OCI-LY1 (cell line): ENCODE data around the gene CARMIL1.

ENCODE experiments used
- H2AFZ ChIP-seq: fragments of 200-600 bp; sonication (generic), shearing (Covaris generic); 2 replicates; pipeline ENCODE4 v1.6.0; 2014; ENCODE audit warnings: antibody characterized with exemption, mild to moderate bottlenecking, low read length
- H3F3A ChIP-seq: fragments of 200-600 bp; sonication (generic), shearing (Covaris generic); 2 replicates; pipeline ENCODE4 v1.6.0; 2014; ENCODE audit warnings: mild to moderate bottlenecking, antibody characterized with exemption, low read length, moderate library complexity; ENCODE audit not compliant: insufficient read depth
- H3K27ac ChIP-seq: fragments of 200-600 bp; sonication (generic); 2 replicates; pipeline ENCODE4 v1.5.1; 2014; ENCODE audit warnings: low read length, mixed run types, mild to moderate bottlenecking, low read depth; ENCODE audit not compliant: poor library complexity, severe bottlenecking
- H3K27me3 ChIP-seq: fragments of 200-600 bp; sonication (generic); 2 replicates; pipeline ENCODE4 v1.6.0; 2014; ENCODE audit warnings: antibody characterized with exemption, mild to moderate bottlenecking, low read length, moderate library complexity; ENCODE audit not compliant: insufficient read depth
- H3K36me3 ChIP-seq: fragments of 200-600 bp; sonication (generic); 2 replicates; pipeline ENCODE4 v1.6.1; 2014; ENCODE audit warnings: mild to moderate bottlenecking, antibody characterized with exemption, low read length, moderate library complexity, mixed read lengths; ENCODE audit not compliant: insufficient read depth
- H3K4me1 ChIP-seq: fragments of 200-600 bp; sonication (generic); 2 replicates; pipeline ENCODE4 v1.5.1; 2014; ENCODE audit warnings: mild to moderate bottlenecking, low read length, moderate library complexity; ENCODE audit not compliant: insufficient read depth, severe bottlenecking
- H3K4me2 ChIP-seq: fragments of 200-600 bp; sonication (generic), shearing (Covaris generic); 2 replicates; pipeline ENCODE4 v1.6.1; 2014; ENCODE audit warnings: low read length
- H3K4me3 ChIP-seq: fragments of 200-600 bp; sonication (generic); 2 replicates; pipeline ENCODE4 v1.5.1; 2014; ENCODE audit warnings: low read length, low read depth, mild to moderate bottlenecking, mixed read lengths; ENCODE audit not compliant: poor library complexity, severe bottlenecking
- H3K79me2 ChIP-seq: fragments of 200-600 bp; shearing (Covaris generic); 2 replicates; pipeline ENCODE4 v1.6.1; 2016; ENCODE audit warnings: mixed run types, low read length, mixed read lengths; ENCODE audit not compliant: insufficient read depth
- H3K9ac ChIP-seq: fragments of 200-600 bp; sonication (generic), shearing (Covaris generic); 2 replicates; pipeline ENCODE4 v1.6.1; 2014; ENCODE audit warnings: mild to moderate bottlenecking, low read length, mixed read lengths
- H3K9me2 ChIP-seq: fragments of 200-600 bp; sonication (generic), shearing (Covaris generic); 2 replicates; pipeline ENCODE4 v1.6.1; 2014; ENCODE audit warnings: low read depth, mild to moderate bottlenecking, low read length, mixed read lengths
- H3K9me3 ChIP-seq: fragments of 200-600 bp; shearing (Covaris generic); 2 replicates; pipeline ENCODE4 v1.6.1; 2014; ENCODE audit warnings: low read length, mixed read lengths
- H4K20me1 ChIP-seq: fragments of 200-600 bp; sonication (generic), shearing (Covaris generic); 2 replicates; pipeline ENCODE4 v1.6.0; 2016; ENCODE audit warnings: mild to moderate bottlenecking, low read length; ENCODE audit not compliant: insufficient read depth
- EZH2 ChIP-seq: fragments of 200-600 bp; sonication (generic), shearing (Covaris generic); IDR thresholded peaks from 2 replicates; pipeline ENCODE4 v1.8.0; 2017; ENCODE audit warnings: borderline replicate concordance, mixed run types, mild to moderate bottlenecking, antibody characterized with exemption, low read length, moderate library complexity, mixed read lengths
- TF ChIP-seq, protein P1 (sequence below): fragments of 200-600 bp; sonication (generic), shearing (Covaris generic); IDR thresholded peaks from 2 replicates; pipeline ENCODE4 v1.5.1; 2017; ENCODE audit warnings: mild to moderate bottlenecking, antibody characterized with exemption, low read length, moderate library complexity, mixed read lengths

CARMIL1 gene

DNA sequence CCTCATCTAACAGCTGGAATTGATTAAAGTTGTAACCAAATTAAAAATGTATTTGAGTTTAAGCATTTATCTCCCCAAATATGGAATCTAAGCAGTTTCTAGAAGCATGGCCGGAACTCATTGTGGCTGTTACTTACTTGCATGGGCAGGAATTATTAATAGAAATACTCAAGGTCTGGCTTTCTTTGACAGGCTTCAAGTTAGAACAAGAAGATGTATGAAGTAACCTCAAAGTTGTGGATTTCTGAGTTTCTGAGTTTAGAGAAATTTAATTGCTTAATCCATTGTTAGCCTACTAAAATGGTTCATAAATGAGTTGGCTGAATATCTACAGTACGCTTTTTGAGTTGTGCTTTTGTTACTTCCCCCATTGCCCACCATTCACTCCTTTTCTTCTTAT lies 7.7 kb downstream of the CARMIL1 start:
- H3K4me2 ChIP-seq, result no peak overlapping the region
- H4K20me1 ChIP-seq, result no peaks in the 10 kb centered on the region
- H3K9ac ChIP-seq, result no peak overlapping the region
- no peak overlapping the region for H3K27ac ChIP-seq
- no peaks in the 10 kb centered on the region for H3K27me3 ChIP-seq
- peaks cover 38% of the 10 kb centered on the region for H3K36me3 ChIP-seq
- H3K4me1 ChIP-seq, result peaks cover 5% of the 10 kb centered on the region
- H3K4me3 ChIP-seq, result no peak overlapping the region
- H3K79me2 ChIP-seq, result peaks cover 40% of the 10 kb centered on the region
- no peak for TF ChIP-seq EZH2
- TF ChIP-seq, protein P1, sequence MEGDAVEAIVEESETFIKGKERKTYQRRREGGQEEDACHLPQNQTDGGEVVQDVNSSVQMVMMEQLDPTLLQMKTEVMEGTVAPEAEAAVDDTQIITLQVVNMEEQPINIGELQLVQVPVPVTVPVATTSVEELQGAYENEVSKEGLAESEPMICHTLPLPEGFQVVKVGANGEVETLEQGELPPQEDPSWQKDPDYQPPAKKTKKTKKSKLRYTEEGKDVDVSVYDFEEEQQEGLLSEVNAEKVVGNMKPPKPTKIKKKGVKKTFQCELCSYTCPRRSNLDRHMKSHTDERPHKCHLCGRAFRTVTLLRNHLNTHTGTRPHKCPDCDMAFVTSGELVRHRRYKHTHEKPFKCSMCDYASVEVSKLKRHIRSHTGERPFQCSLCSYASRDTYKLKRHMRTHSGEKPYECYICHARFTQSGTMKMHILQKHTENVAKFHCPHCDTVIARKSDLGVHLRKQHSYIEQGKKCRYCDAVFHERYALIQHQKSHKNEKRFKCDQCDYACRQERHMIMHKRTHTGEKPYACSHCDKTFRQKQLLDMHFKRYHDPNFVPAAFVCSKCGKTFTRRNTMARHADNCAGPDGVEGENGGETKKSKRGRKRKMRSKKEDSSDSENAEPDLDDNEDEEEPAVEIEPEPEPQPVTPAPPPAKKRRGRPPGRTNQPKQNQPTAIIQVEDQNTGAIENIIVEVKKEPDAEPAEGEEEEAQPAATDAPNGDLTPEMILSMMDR, result no peak
- no peaks in the 10 kb centered on the region for H3F3A ChIP-seq
- no peaks in the 10 kb centered on the region for H3K9me2 ChIP-seq
- H2AFZ ChIP-seq, result no peak overlapping the region
- no peaks in the 10 kb centered on the region for H3K9me3 ChIP-seq

DNA sequence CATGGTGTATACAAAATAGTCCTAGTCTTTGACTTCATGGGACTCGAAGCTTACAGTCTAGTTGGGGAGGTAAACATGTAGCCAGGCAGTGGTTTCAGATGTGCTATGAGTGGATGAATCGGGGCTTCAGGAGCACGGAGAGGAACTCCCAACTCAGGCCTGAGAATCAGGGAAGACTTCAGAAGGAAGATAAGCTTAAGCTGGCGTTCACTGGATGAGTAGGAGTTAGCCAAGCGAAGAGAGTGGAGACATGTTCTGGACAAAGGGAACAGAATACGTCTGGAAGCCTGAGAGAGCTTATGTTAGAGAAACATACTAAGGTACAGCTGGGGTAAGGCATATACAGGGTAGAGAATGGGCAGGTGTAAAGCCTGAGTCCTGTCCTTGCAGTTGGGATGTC lies 8.8 kb downstream of the CARMIL1 start:
- H3K4me1 ChIP-seq, result peaks cover 5% of the 10 kb centered on the region
- no peaks in the 10 kb centered on the region for H4K20me1 ChIP-seq
- peaks cover 31% of the 10 kb centered on the region for H3K79me2 ChIP-seq
- H3K36me3 ChIP-seq, result peaks cover 29% of the 10 kb centered on the region
- no peaks in the 10 kb centered on the region for H3K9me3 ChIP-seq
- no peak overlapping the region for H3K27ac ChIP-seq
- no peak overlapping the region for H3K9ac ChIP-seq
- no peak overlapping the region for H3K4me2 ChIP-seq
- TF ChIP-seq, protein P1, result no peak
- TF ChIP-seq EZH2, result no peak
- H3K27me3 ChIP-seq, result no peaks in the 10 kb centered on the region
- no peaks in the 10 kb centered on the region for H3K9me2 ChIP-seq
- no peak overlapping the region for H3K4me3 ChIP-seq
- H2AFZ ChIP-seq, result no peak overlapping the region
- no peaks in the 10 kb centered on the region for H3F3A ChIP-seq

DNA sequence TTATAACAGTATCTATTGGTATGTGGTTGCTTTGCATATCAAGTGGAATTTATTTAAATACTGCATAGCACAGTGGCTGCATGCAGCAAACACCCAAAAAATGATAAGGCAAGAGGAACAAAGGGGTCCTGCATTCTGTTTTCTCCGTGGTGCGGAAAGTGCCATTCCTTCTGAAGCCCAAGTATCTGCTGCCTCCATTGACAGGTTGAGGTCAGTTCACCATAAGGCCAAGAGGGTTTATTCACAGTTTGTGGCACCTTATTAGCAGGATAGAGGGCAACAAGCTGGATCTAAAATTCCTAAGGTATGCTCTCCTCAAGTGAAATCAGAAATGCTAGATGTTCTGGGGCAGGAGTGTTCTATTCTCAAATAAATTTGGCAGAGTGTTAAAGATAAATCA lies 9.3 kb downstream of the CARMIL1 start:
- Histone ChIP-seq H3K27ac (no peak overlapping the region), H3K79me2 (peaks cover 31% of the 10 kb centered on the region), H4K20me1 (no peaks in the 10 kb centered on the region)

More for the DNA sequence above, 9.3 kb downstream of the CARMIL1 start:
- H3K9ac ChIP-seq, result no peak overlapping the region
- no peaks in the 10 kb centered on the region for H3K27me3 ChIP-seq
- no peaks in the 10 kb centered on the region for H3F3A ChIP-seq
- no peak overlapping the region for H2AFZ ChIP-seq
- peaks cover 5% of the 10 kb centered on the region for H3K4me1 ChIP-seq
- H3K9me3 ChIP-seq, result no peaks in the 10 kb centered on the region
- no peaks in the 10 kb centered on the region for H3K9me2 ChIP-seq
- TF ChIP-seq, protein P1, result no peak
- TF ChIP-seq EZH2, result no peak
- H3K4me2 ChIP-seq, result no peak overlapping the region
- peaks cover 29% of the 10 kb centered on the region for H3K36me3 ChIP-seq
- no peak overlapping the region for H3K4me3 ChIP-seq
